ENCODE measurements around the gene PEX5L. TPM values are rescaled to one million over a fixed set of nuclear protein-coding genes. Genes with fewer than 3 reads are reported as not detected.

Gene PEX5L
- total and polyA plus RNA-seq, 2 donors (not counting 1 experiment from before 2014, with no cell fraction given): 0.52 to 5.9 TPM

DNA sequence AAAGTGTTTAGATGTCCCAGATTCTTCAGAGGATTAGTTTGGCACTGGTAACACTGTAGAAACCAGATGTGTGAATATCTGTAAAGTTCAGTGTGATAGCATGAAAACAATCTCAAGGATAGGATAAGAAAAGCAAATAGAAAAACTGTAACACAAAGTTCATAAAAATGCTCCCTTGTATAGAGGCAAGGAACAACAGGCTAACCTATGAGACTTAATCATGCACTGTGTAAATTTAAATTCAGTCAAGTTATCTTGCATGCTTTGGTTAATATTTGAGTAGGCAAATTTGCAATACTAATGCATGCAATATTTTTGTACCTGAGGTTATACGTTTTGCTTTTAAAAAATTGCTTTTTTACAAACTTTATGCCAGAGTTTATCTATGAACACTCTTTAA, 239.5 kb downstream of the PEX5L start:
- no peak for TF ChIP-seq EZH2 (IDR thresholded peaks at IDR 0.05; ENCODE audit: low read length, missing control alignments)
- TF ChIP-seq, protein P1, sequence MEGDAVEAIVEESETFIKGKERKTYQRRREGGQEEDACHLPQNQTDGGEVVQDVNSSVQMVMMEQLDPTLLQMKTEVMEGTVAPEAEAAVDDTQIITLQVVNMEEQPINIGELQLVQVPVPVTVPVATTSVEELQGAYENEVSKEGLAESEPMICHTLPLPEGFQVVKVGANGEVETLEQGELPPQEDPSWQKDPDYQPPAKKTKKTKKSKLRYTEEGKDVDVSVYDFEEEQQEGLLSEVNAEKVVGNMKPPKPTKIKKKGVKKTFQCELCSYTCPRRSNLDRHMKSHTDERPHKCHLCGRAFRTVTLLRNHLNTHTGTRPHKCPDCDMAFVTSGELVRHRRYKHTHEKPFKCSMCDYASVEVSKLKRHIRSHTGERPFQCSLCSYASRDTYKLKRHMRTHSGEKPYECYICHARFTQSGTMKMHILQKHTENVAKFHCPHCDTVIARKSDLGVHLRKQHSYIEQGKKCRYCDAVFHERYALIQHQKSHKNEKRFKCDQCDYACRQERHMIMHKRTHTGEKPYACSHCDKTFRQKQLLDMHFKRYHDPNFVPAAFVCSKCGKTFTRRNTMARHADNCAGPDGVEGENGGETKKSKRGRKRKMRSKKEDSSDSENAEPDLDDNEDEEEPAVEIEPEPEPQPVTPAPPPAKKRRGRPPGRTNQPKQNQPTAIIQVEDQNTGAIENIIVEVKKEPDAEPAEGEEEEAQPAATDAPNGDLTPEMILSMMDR (conservative IDR thresholded peaks at IDR 0.05 in 1 of 2, IDR thresholded peaks at IDR 0.05 in 1 of 2; ENCODE audit: low read depth in 1 of 2, low read length in 2 of 2): no peak
- Histone ChIP-seq H3K9ac (ENCODE audit: insufficient read depth, low read length) (no peak overlapping the region), H4K20me1 (ENCODE audit: control insufficient read depth, extremely low read depth, insufficient read depth, low read length) (no peaks in the 10 kb centered on the region), H3K36me3 (ENCODE audit: control insufficient read depth, insufficient read depth, low read length) (no peaks in the 10 kb centered on the region), H3K4me1 (ENCODE audit: control insufficient read depth, extremely low read depth, insufficient read depth, low read length) (peaks cover 9% of the 10 kb centered on the region), H3K4me3 (replicated peaks in 1 of 4; ENCODE audit: control extremely low read depth in 1 of 4, insufficient read depth in 1 of 4, low read depth in 3 of 4, low read length in 4 of 4) (no peak overlapping the region), H3K4me2 (ENCODE audit: extremely low read depth, insufficient read depth, low read length) (no peak overlapping the region), H3K9me3 (ENCODE audit: control insufficient read depth, insufficient read depth, low read depth, low read length) (no peaks in the 10 kb centered on the region), H3K27me3 (ENCODE audit: control insufficient read depth, insufficient read depth, low read length) (no peaks in the 10 kb centered on the region), H3K79me2 (ENCODE audit: control insufficient read depth, insufficient read depth, low read length) (no peaks in the 10 kb centered on the region), H3K27ac (ENCODE audit: insufficient read depth, low read length) (no peak overlapping the region), H2AFZ (ENCODE audit: low read length) (no peak overlapping the region)
- DNase-seq (ENCODE audit: low read depth in 2 of 2): no peak

DNA sequence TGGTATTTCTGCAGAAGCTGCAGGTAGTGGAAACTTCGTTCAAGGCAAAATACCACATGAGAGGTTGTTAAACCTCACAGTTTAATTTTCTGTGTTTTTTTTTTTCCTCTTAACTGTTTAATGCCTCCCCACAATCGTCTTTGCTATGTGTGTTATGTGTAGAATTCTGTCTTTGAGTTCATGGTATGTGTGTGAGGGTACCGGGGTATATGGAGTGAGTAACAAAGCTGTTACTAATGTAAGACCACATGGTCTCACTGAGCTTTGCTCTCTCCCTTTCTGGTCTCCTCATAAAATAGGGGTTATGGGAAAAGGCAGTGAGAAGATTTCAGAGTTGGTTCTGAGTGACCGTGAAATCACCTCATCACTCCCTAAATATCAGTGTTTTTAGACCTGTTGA, 240.3 kb downstream of the PEX5L start:
- H3K79me2 ChIP-seq (ENCODE audit: control insufficient read depth, insufficient read depth, low read length): no peaks in the 10 kb centered on the region
- H2AFZ ChIP-seq (ENCODE audit: low read length): no peak overlapping the region
- H3K4me2 ChIP-seq (ENCODE audit: extremely low read depth, insufficient read depth, low read length): no peak overlapping the region
- no peaks in the 10 kb centered on the region for H3K9me3 ChIP-seq (ENCODE audit: control insufficient read depth, insufficient read depth, low read depth, low read length)
- H4K20me1 ChIP-seq (ENCODE audit: control insufficient read depth, extremely low read depth, insufficient read depth, low read length): no peaks in the 10 kb centered on the region
- H3K4me3 ChIP-seq (replicated peaks in 1 of 4; ENCODE audit: control extremely low read depth in 1 of 4, insufficient read depth in 1 of 4, low read depth in 3 of 4, low read length in 4 of 4): no peak overlapping the region
- H3K9ac ChIP-seq (ENCODE audit: insufficient read depth, low read length): no peak overlapping the region
- no peaks in the 10 kb centered on the region for H3K27me3 ChIP-seq (ENCODE audit: control insufficient read depth, insufficient read depth, low read length)
- no peak overlapping the region for H3K27ac ChIP-seq (ENCODE audit: insufficient read depth, low read length)
- TF ChIP-seq, protein P1 (conservative IDR thresholded peaks at IDR 0.05 in 1 of 2, IDR thresholded peaks at IDR 0.05 in 1 of 2; ENCODE audit: low read depth in 1 of 2, low read length in 2 of 2): no peak
- no peak for TF ChIP-seq EZH2 (IDR thresholded peaks at IDR 0.05; ENCODE audit: low read length, missing control alignments)
- peaks cover 5% of the 10 kb centered on the region for H3K4me1 ChIP-seq (ENCODE audit: control insufficient read depth, extremely low read depth, insufficient read depth, low read length)
- DNase-seq (ENCODE audit: low read depth in 2 of 2): no peak
- no peaks in the 10 kb centered on the region for H3K36me3 ChIP-seq (ENCODE audit: control insufficient read depth, insufficient read depth, low read length)

DNA sequence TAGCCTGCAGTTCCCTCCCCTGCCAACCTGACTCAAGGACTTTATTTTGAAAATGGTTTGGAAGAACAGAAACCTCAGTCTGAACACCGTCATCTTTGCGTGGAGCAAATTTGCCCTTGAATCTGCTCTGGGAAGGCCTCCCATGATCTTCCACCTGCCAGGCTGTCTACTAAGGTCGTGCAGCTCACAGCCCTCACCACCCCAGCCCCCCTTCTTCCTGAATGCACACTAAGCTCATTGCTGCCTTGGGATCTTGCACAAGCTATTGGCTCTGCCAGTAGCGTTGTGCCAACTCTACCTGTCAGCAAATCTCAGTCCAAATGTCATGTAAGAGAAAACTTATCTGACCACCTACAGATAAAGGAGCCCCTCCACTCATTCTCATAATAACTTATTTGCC, 242.4 kb downstream of the PEX5L start:
- Histone ChIP-seq H4K20me1 (ENCODE audit: control insufficient read depth, extremely low read depth, insufficient read depth, low read length) (no peaks in the 10 kb centered on the region), H3K4me1 (ENCODE audit: control insufficient read depth, extremely low read depth, insufficient read depth, low read length) (no peaks in the 10 kb centered on the region), H3K4me2 (ENCODE audit: extremely low read depth, insufficient read depth, low read length) (no peak overlapping the region), H3K36me3 (ENCODE audit: control insufficient read depth, insufficient read depth, low read length) (no peaks in the 10 kb centered on the region), H3K4me3 (replicated peaks in 1 of 4; ENCODE audit: control extremely low read depth in 1 of 4, insufficient read depth in 1 of 4, low read depth in 3 of 4, low read length in 4 of 4) (no peak overlapping the region), H3K27ac (ENCODE audit: insufficient read depth, low read length) (no peak overlapping the region), H3K9ac (ENCODE audit: insufficient read depth, low read length) (no peak overlapping the region), H2AFZ (ENCODE audit: low read length) (no peak overlapping the region), H3K27me3 (ENCODE audit: control insufficient read depth, insufficient read depth, low read length) (no peaks in the 10 kb centered on the region), H3K9me3 (ENCODE audit: control insufficient read depth, insufficient read depth, low read depth, low read length) (no peaks in the 10 kb centered on the region), H3K79me2 (ENCODE audit: control insufficient read depth, insufficient read depth, low read length) (no peaks in the 10 kb centered on the region)
- DNase-seq (ENCODE audit: low read depth in 2 of 2): no peak
- TF ChIP-seq, protein P1 (conservative IDR thresholded peaks at IDR 0.05 in 1 of 2, IDR thresholded peaks at IDR 0.05 in 1 of 2; ENCODE audit: low read depth in 1 of 2, low read length in 2 of 2): no peak
- no peak for TF ChIP-seq EZH2 (IDR thresholded peaks at IDR 0.05; ENCODE audit: low read length, missing control alignments)

All from fibroblast of lung (primary cell).